Measurements from ENCODE around the gene HEBP2.

The HEBP2 gene

DNA sequence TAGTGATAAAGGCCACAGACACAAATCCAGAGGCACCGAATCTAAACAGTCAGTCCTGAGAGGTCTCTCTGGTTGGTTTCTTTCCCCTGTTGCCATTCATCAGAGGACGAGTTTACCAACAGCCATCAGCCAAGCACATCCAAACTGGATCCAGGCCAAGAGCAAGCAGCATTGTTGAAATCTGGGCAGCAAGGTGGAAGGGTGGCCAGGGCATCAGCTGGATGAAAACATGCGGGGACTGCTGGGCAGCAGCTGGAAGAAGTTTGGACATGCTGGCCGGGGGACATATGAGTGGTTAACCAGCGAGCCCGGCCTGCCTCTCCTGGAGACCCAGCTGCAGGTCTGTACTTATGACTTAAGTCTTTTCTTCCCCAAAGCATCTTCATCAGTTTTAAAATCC is 26.2 kb upstream of the HEBP2 start, which contains the start of gene SMIM28:
Gene SMIM28 (plus strand): TSS at position 62 of the 400 bp plus-strand sequence. CDS start 168 bp downstream, at position 230.
- Histone ChIP-seq H3K9me3 (ENCODE audit: control insufficient read depth, low read length) (no peaks in the 10 kb centered on the region), H3K4me1 (ENCODE audit: control insufficient read depth, insufficient read depth, low read length, poor library complexity, severe bottlenecking) (no peaks in the 10 kb centered on the region), H3K27ac (ENCODE audit: low read depth, low read length, severe bottlenecking) (no peak within 1 kb of the TSS), H3K36me3 (ENCODE audit: control insufficient read depth, insufficient read depth, low read length) (no peaks in the 10 kb centered on the region), H3K4me3 (ENCODE audit: extremely low read depth, insufficient read depth, low read length, poor library complexity, severe bottlenecking) (no peak within 1 kb of the TSS)
- 92 to 96% methylated on average over 4 to 5 of the region's 6 CpGs for WGBS, 2 experiments (ENCODE audit: insufficient coverage in 2 of 2)

DNA sequence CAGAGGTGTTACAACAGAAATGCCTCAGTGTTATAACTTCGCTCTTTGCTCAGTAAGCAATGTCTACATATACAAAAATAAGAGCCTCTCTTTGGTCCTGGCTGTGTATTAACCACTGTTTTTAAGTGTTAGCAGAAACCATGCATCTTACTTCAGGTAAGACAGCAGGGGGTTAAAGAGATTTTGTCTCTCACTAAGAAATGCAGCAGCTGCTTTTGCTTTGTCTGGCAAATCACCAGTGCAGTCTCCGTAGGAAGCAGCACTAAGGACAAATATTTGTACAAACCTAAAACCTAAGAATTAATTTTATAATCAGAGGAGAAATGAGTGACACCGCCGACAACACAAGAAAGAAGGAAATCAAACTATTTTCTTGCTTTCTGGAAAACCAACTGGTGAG is 25.6 kb upstream of the HEBP2 start:
- WGBS, 2 experiments (ENCODE audit: insufficient coverage in 2 of 2), result no CpG with 5 or more reads among the region's 4 CpGs
- Histone ChIP-seq H3K27ac (ENCODE audit: low read depth, low read length, severe bottlenecking) (no peak overlapping the region), H3K36me3 (ENCODE audit: control insufficient read depth, insufficient read depth, low read length) (no peaks in the 10 kb centered on the region), H3K4me3 (ENCODE audit: extremely low read depth, insufficient read depth, low read length, poor library complexity, severe bottlenecking) (no peak overlapping the region), H3K9me3 (ENCODE audit: control insufficient read depth, low read length) (no peaks in the 10 kb centered on the region), H3K4me1 (ENCODE audit: control insufficient read depth, insufficient read depth, low read length, poor library complexity, severe bottlenecking) (no peaks in the 10 kb centered on the region)

DNA sequence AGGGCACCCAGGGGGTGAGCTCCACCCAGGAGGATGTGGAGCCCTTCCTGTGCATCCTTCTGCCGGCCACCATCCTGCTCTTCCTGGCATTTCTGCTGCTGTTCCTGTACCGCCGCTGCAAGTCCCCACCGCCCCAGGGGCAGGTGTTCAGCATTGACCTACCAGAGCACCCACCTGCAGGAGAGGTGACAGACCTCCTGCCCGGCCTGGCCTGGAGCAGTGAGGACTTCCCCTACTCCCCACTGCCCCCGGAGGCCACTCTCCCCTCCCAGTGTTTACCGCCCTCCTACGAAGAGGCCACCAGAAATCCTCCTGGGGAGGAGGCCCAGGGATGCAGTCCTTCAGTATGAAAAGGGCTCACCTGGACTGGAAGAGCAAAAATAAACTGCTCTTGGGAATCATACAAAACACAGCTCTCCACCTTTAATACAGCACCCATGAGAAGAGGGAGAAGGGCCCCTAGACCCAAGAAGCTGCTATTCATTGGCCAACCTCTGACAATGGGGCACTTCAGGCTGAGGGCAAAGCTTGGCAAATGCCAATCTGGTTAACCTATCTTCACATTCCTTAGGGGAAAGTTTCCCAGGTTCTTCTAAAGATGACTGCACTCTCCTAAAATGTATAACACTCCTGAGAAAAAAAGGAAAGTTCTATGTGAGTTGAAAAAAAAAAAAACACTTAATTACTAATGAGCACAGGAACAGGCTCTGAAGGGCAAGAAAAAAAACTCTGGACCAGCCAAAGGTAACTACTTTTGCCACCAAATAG is 21.3 kb upstream of the HEBP2 start:
- Histone ChIP-seq H3K9me3 (ENCODE audit: control insufficient read depth, low read length) (no peaks in the 10 kb centered on the region), H3K27ac (ENCODE audit: low read depth, low read length, severe bottlenecking) (no peak overlapping the region), H3K36me3 (ENCODE audit: control insufficient read depth, insufficient read depth, low read length) (no peaks in the 10 kb centered on the region), H3K4me1 (ENCODE audit: control insufficient read depth, insufficient read depth, low read length, poor library complexity, severe bottlenecking) (no peaks in the 10 kb centered on the region), H3K4me3 (ENCODE audit: extremely low read depth, insufficient read depth, low read length, poor library complexity, severe bottlenecking) (no peak overlapping the region)
- 94 to 95% methylated on average over 3 of the region's 8 CpGs for WGBS, 2 experiments (ENCODE audit: insufficient coverage in 2 of 2)

DNA sequence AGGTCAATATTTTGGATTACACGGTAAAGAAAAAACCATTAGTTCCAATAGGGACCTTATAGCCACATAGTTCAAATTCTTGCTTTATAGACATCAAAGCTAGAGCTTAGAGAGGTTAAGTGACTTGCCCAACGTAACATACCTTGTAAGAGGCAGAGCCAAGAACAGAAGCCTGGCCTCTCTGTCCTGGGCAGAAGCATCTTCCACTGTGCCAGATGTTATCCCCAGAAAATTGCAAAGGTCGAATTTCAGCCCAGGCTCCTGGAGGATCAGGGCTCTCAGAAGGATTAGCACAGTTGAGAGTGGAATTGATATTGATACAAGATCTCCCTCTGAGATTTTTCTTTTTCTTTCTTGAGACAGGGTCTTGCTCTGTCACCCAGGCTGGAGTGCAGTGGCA is 20.2 kb upstream of the HEBP2 start:
- Histone ChIP-seq H3K4me3 (ENCODE audit: extremely low read depth, insufficient read depth, low read length, poor library complexity, severe bottlenecking) (no peak overlapping the region), H3K36me3 (ENCODE audit: control insufficient read depth, insufficient read depth, low read length) (no peaks in the 10 kb centered on the region), H3K27ac (ENCODE audit: low read depth, low read length, severe bottlenecking) (no peak overlapping the region), H3K9me3 (ENCODE audit: control insufficient read depth, low read length) (no peaks in the 10 kb centered on the region), H3K4me1 (ENCODE audit: control insufficient read depth, insufficient read depth, low read length, poor library complexity, severe bottlenecking) (no peaks in the 10 kb centered on the region)
- 73 to 100% methylated on average over 1 to 2 of the region's 3 CpGs for WGBS, 2 experiments (ENCODE audit: insufficient coverage in 2 of 2)

DNA sequence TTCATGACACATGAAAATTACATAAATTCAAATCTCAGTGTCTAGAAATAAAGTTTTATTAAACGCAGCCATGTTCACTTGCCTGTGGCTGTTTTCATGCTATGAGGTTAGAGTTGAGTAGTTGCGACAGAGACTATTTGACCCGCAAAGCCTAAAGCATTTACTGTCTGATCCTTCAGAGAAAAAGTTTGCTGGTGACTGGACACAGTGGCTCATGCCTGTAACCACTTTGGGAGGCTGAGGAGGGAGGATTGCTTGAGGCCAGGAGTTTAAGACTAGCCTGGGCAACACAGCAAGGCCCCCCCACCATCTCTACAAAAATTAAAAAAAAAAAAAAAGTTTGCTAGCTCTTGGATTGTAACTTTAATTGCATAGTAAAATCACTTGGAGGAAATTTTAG is 17.1 kb upstream of the HEBP2 start:
- Histone ChIP-seq H3K9me3 (ENCODE audit: control insufficient read depth, low read length) (no peaks in the 10 kb centered on the region), H3K36me3 (ENCODE audit: control insufficient read depth, insufficient read depth, low read length) (no peaks in the 10 kb centered on the region), H3K27ac (ENCODE audit: low read depth, low read length, severe bottlenecking) (no peak overlapping the region), H3K4me3 (ENCODE audit: extremely low read depth, insufficient read depth, low read length, poor library complexity, severe bottlenecking) (no peak overlapping the region), H3K4me1 (ENCODE audit: control insufficient read depth, insufficient read depth, low read length, poor library complexity, severe bottlenecking) (no peaks in the 10 kb centered on the region)
- 90% methylated on average over 2 of the region's 3 CpGs; no CpG with 5 or more reads in 1 of the 2 experiments for WGBS, 2 experiments (ENCODE audit: insufficient coverage in 2 of 2)

DNA sequence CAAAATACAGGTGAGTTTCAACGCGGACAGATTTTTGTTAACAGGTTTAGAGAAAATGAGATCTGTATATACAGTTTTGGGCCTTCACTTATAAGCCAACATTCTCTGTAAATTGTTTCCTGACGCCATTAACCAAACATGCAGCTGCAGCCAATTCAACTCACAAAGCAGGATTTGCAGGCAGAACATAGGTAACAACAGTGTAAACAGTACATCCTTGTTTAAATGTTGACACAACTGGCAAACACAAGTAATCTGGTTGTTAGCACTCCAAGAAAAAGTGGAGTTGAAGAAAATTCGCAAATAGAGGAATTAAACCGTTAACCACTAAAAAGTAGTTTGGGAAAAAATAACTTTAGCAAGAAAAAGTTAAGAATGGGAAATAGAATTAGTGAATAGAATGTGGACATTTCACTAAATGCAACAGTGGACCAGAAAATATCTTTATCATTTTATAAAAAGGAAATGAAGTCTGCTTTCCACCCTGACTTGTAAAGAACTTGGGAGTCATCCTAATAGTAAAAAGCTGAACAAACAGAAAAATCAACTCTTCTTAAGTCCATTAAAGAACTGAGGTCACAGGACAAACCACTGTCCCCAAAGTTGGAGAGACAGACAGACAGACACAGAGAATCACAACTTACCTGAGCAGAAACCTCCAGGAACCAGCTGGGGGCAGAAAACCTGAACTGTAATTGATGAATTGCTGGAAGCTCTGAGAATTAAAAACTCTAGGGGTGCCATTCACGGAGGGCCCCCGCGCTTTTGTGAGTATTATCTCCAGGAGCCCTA is 16.2 kb upstream of the HEBP2 start:
- Histone ChIP-seq H3K27ac (ENCODE audit: low read depth, low read length, severe bottlenecking) (no peak overlapping the region), H3K36me3 (ENCODE audit: control insufficient read depth, insufficient read depth, low read length) (no peaks in the 10 kb centered on the region), H3K9me3 (ENCODE audit: control insufficient read depth, low read length) (no peaks in the 10 kb centered on the region), H3K4me3 (ENCODE audit: extremely low read depth, insufficient read depth, low read length, poor library complexity, severe bottlenecking) (no peak overlapping the region), H3K4me1 (ENCODE audit: control insufficient read depth, insufficient read depth, low read length, poor library complexity, severe bottlenecking) (no peaks in the 10 kb centered on the region)
- WGBS, 2 experiments (ENCODE audit: insufficient coverage in 2 of 2), result 92 to 94% methylated on average over 6 of the region's 8 CpGs

DNA sequence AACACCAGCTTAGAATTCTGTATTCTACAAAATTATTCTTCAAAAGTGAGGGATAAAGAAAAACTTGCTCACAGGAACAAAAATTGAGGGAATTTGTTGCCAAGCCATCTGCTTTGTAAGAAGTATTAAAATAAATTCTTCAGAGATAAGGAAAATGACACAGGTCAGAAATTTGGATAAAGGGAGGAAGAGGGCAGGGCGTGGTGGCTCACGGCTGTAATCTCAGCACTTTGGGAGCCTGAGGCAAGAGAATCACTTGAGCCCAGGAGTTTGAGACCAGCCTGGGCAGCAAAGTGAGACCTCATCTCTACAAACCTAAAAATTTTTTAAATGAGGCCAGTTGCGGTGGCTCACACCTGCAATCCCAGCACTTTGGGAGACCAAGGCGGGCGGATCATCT is 14.5 kb upstream of the HEBP2 start:
- Histone ChIP-seq H3K27ac (ENCODE audit: low read depth, low read length, severe bottlenecking) (no peak overlapping the region), H3K9me3 (ENCODE audit: control insufficient read depth, low read length) (no peaks in the 10 kb centered on the region), H3K4me1 (ENCODE audit: control insufficient read depth, insufficient read depth, low read length, poor library complexity, severe bottlenecking) (no peaks in the 10 kb centered on the region), H3K36me3 (ENCODE audit: control insufficient read depth, insufficient read depth, low read length) (no peaks in the 10 kb centered on the region), H3K4me3 (ENCODE audit: extremely low read depth, insufficient read depth, low read length, poor library complexity, severe bottlenecking) (no peak overlapping the region)
- WGBS, 2 experiments (ENCODE audit: insufficient coverage in 2 of 2), result 86 to 95% methylated on average over 2 to 5 of the region's 5 CpGs

DNA sequence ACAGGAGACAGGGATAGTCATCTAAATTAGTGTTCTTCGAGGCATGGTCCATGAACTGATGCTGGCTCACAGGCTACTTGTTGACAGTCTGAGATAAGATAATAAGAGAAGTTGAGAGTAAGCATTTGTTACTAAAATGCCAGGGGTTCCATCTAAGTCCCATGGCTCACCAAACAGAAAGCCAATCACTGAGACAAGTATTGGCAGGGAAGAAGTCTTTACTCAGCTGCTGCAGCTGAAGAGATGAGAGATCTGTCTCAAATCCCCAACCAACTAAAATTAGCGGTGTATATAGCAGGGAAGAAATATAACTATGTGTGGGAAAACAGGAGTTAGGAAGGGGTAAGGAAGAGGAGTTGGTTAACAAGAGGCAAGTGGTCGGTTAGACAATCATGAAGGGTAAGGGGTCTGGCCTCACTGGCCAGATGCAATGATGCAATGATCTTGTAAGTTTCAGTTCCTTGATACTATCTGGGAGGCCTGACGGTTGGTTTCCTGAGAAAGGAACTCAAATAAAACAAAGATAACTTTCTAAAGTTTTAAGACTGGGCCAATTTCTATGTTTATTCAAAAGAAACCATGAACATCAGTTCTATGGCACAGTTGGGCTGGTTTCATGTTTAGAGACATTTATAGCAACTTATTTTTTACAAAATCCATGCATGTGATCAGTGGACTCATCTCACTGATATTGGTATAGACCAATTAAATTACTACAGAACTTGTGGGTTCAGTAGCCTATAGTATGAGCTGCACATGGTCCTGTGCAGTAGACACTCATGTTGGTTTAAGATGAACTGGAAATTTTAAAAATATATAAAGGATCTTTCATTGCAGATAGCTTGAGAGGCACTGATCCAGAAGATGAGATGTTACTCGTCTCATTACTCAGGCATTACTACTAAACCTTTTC is 9.9 kb upstream of the HEBP2 start:
- 87 to 95% methylated on average over 2 to 3 of the region's 5 CpGs for WGBS, 2 experiments (ENCODE audit: insufficient coverage in 2 of 2)
- no peak overlapping the region for H3K4me3 ChIP-seq (ENCODE audit: extremely low read depth, insufficient read depth, low read length, poor library complexity, severe bottlenecking)
- no peaks in the 10 kb centered on the region for H3K36me3 ChIP-seq (ENCODE audit: control insufficient read depth, insufficient read depth, low read length)
- no peaks in the 10 kb centered on the region for H3K9me3 ChIP-seq (ENCODE audit: control insufficient read depth, low read length)
- H3K4me1 ChIP-seq (ENCODE audit: control insufficient read depth, insufficient read depth, low read length, poor library complexity, severe bottlenecking), result no peaks in the 10 kb centered on the region
- peak overlapping the region; percentile 84 for H3K27ac ChIP-seq (ENCODE audit: low read depth, low read length, severe bottlenecking)

DNA sequence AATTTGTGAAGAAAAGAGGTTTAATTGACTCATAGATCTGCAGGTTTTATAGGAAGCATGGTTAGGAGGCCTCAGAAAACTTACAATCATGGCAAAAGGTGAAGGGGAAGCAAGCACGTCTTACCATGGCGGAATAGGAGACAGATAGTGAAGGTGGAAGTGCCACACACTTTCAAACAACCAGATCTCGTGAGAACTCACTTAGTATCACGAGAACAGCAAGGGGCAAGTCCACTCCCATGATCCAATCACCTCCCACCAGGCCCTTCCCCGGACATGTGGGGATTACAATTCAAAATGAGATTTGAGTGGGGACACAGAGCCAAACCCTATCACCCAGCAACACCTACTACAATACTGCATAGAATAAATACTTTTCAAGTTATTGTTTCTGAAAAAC is 7.3 kb upstream of the HEBP2 start:
- no peak overlapping the region for H3K4me3 ChIP-seq (ENCODE audit: extremely low read depth, insufficient read depth, low read length, poor library complexity, severe bottlenecking)
- no peaks in the 10 kb centered on the region for H3K9me3 ChIP-seq (ENCODE audit: control insufficient read depth, low read length)
- no CpG with 5 or more reads among the region's 5 CpGs for WGBS, 2 experiments (ENCODE audit: insufficient coverage in 2 of 2)
- no peaks in the 10 kb centered on the region for H3K4me1 ChIP-seq (ENCODE audit: control insufficient read depth, insufficient read depth, low read length, poor library complexity, severe bottlenecking)
- H3K36me3 ChIP-seq (ENCODE audit: control insufficient read depth, insufficient read depth, low read length), result no peaks in the 10 kb centered on the region
- H3K27ac ChIP-seq (ENCODE audit: low read depth, low read length, severe bottlenecking), result no peak overlapping the region
